GM19240 (cell line): Measurements from ENCODE around the gene STARD10.

ENCODE experiments used
- DNase-seq: peaks from one replicate; pipeline ENCODE4 v3.0.0; 2011; ENCODE audit warnings: low spot score; ENCODE audit not compliant: insufficient read length

Gene STARD10

GRCh38 chr11:72746821-72747220 lies 47.0 kb downstream of the STARD10 start:
- no peak for DNase-seq

GRCh38 chr11:72745925-72746550 lies 47.8 kb downstream of the STARD10 start:
- no peak for DNase-seq

- no peak for DNase-seq
These were observed 48.3 kb downstream of the STARD10 start for GRCh38 chr11:72745511-72745910.

- no peak for DNase-seq
These were observed 49.4 kb downstream of the STARD10 start for GRCh38 chr11:72744474-72744873.

GRCh38 chr11:72743321-72744221 lies 50.3 kb downstream of the STARD10 start:
- DNase-seq = no peak

GRCh38 chr11:72742513-72743320 lies 51.1 kb downstream of the STARD10 start:
- DNase-seq = no peak

- no peak for DNase-seq
These were observed 51.9 kb downstream of the STARD10 start for GRCh38 chr11:72741849-72742512.

- DNase-seq = no peak
These were observed 52.4 kb downstream of the STARD10 start for GRCh38 chr11:72741429-72741833.

- DNase-seq = no peak
These were observed 53.1 kb downstream of the STARD10 start for GRCh38 chr11:72740562-72741428.

- DNase-seq = no peak
These were observed 53.8 kb downstream of the STARD10 start for GRCh38 chr11:72740060-72740424.

- DNase-seq = no peak
These were observed 54.4 kb downstream of the STARD10 start for GRCh38 chr11:72739240-72740059.

- peak; percentile 71 for DNase-seq
These were observed 55.4 kb downstream of the STARD10 start for GRCh38 chr11:72738199-72739141.

GRCh38 chr11:72737336-72737735 lies 56.5 kb downstream of the STARD10 start:
- no peak for DNase-seq

GRCh38 chr11:72736452-72737069 lies 57.3 kb downstream of the STARD10 start:
- DNase-seq = no peak

- DNase-seq = no peak
These were observed 58.3 kb downstream of the STARD10 start for GRCh38 chr11:72735495-72736027.

- DNase-seq = no peak
These were observed 61.5 kb downstream of the STARD10 start for GRCh38 chr11:72732329-72732728.

- DNase-seq = no peak
These were observed 63.1 kb downstream of the STARD10 start for GRCh38 chr11:72730737-72731136.

GRCh38 chr11:72730243-72730642 lies 63.6 kb downstream of the STARD10 start:
- DNase-seq = no peak
